Activated T-cell treated with anti-CD3 and anti-CD28 coated beads, Interleukin-2, amount 50 U/mL, for 1 hour (primary cell): ENCODE measurements around the gene SRMS.
A peak's percentile ranks its signal among the peaks of the same experiment; 100 is the strongest.

Experiments
- DNase-seq: peaks from one replicate; pipeline ENCODE4 v3.0.0-alpha.2; 2020

Gene SRMS

GRCh38 chr20:63536997-63537524 is 10.5 kb downstream of the SRMS start, which contains the start of gene PTK6:
PTK6 (minus strand) TSS chr20:63537376; CDS start chr20:63537314, 62 bp downstream.
- no peak for DNase-seq

- no peak for DNase-seq
These were observed 11.1 kb downstream of the SRMS start for GRCh38 chr20:63536241-63536977.

GRCh38 chr20:63534831-63535651 is 12.5 kb downstream of the SRMS start:
- DNase-seq, result peak; percentile 16

GRCh38 chr20:63534427-63534830 is 13.1 kb downstream of the SRMS start:
- peak; percentile 12 for DNase-seq

- DNase-seq, result peak; percentile 16
These were observed 13.6 kb downstream of the SRMS start for GRCh38 chr20:63533871-63534393.

- peak; percentile 12 for DNase-seq
These were observed 14.2 kb downstream of the SRMS start for GRCh38 chr20:63533388-63533787.

- DNase-seq, result no peak
These were observed 15.0 kb downstream of the SRMS start for GRCh38 chr20:63532449-63532971.

- DNase-seq, result no peak
These were observed 15.7 kb downstream of the SRMS start for GRCh38 chr20:63531686-63532448.

GRCh38 chr20:63530788-63531160 is 16.8 kb downstream of the SRMS start:
- no peak for DNase-seq

GRCh38 chr20:63529861-63530787 is 17.4 kb downstream of the SRMS start:
- DNase-seq, result no peak

GRCh38 chr20:63529180-63529860 is 18.2 kb downstream of the SRMS start:
- DNase-seq, result no peak

GRCh38 chr20:63527184-63527583 is 20.4 kb downstream of the SRMS start:
- no peak for DNase-seq

GRCh38 chr20:63525971-63526370 is 21.6 kb downstream of the SRMS start:
- no peak for DNase-seq

GRCh38 chr20:63525185-63525584 is 22.4 kb downstream of the SRMS start:
- no peak for DNase-seq

GRCh38 chr20:63522981-63523611 is 24.5 kb downstream of the SRMS start:
- DNase-seq, result no peak

GRCh38 chr20:63522091-63522868 is 25.3 kb downstream of the SRMS start:
- DNase-seq, result no peak

- DNase-seq, result no peak
These were observed 25.9 kb downstream of the SRMS start for GRCh38 chr20:63521602-63522001.

GRCh38 chr20:63520934-63521601 is 26.5 kb downstream of the SRMS start:
- DNase-seq, result peak; percentile 75

GRCh38 chr20:63520504-63520933 is 27.0 kb downstream of the SRMS start, which contains the start of gene PPDPF:
PPDPF (plus strand) TSS chr20:63520765; CDS start chr20:63521309, 544 bp downstream.
- DNase-seq, result peak; percentile 91
